LNCaP clone FGC (cell line): ENCODE measurements around the gene MTHFR.
A peak's percentile ranks its signal among the peaks of the same experiment; 100 is the strongest.

Experiments
- DNase-seq: peaks from one replicate; pipeline ENCODE4 v3.0.0-alpha.2; 2011; ENCODE audit warnings: low read depth
- H3K4me3 ChIP-seq: 2 replicates; pipeline ENCODE4 v1.5.1; 2011; ENCODE audit warnings: mild to moderate bottlenecking, low read depth, low read length, control low read depth
- CTCF ChIP-seq: IDR thresholded peaks from 2 replicates; pipeline ENCODE4 v1.5.1; 2012; ENCODE audit warnings: mild to moderate bottlenecking; ENCODE audit not compliant: control insufficient read depth, insufficient read depth; ENCODE audit errors: extremely low read depth

The MTHFR gene

GRCh38 chr1:11847667-11848372 is 42.1 kb upstream of the MTHFR start, which contains the start of gene NPPA:
NPPA (minus strand) TSS chr1:11847783; CDS start chr1:11847684, 99 bp downstream.
- TF ChIP-seq CTCF = no peak
- no peak within 1 kb of the TSS for H3K4me3 ChIP-seq
- DNase-seq = no peak

GRCh38 chr1:11845641-11846335 is 40.0 kb upstream of the MTHFR start:
- TF ChIP-seq CTCF = no peak
- DNase-seq = peak; percentile 3
- no peak overlapping the region for H3K4me3 ChIP-seq

- TF ChIP-seq CTCF = no peak
These were observed 36.6 kb upstream of the MTHFR start for GRCh38 chr1:11842154-11843041.

DNA sequence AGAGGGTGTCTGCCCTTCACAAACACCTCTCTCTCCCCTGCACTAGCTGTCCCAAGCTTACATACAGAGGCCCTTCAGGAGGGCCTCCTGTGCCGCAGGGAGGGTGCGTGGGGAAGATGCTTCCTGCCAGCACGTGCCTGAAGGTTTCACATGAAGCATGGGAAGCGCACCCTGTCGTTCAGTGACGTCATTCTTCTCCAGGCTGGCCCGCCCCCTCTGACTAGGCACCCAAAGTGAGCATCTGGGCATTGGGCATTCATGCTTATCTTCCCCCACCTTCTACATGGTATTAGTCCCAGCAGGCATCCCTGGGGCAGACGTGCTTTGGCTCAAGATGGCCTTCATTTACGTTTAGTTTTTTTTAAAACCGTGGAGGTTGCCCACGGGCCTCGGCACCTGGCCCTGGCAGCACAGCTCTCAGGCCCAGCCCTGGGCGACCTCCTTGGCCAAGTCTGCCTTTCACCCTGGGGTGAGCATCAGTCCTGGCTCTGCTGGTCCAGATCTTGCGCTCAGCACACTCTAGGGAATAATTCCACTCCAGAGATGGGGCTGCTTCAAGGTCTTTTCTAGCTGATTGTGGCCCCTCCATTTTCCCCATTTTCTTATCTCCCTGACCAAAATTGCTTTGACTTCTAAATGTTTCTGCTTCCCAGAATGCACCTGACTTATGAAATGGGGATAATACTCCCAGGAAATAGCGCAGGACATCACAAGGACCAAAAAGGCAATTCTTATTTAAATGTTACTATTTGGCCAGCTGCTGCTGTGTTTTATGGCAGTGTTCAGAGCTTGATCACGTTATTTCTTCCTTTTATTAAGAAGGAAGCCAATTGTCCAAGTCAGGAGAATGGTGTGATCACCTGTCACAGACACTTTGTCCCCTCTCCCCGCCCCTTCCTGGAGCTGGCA is 35.7 kb upstream of the MTHFR start:
- DNase-seq = no peak
- TF ChIP-seq CTCF = no peak
- H3K4me3 ChIP-seq = no peak overlapping the region

More at GRCh38 chr1:11842154-11843041, 36.6 kb upstream of the MTHFR start:
- no peak overlapping the region for H3K4me3 ChIP-seq
- no peak for DNase-seq

DNA sequence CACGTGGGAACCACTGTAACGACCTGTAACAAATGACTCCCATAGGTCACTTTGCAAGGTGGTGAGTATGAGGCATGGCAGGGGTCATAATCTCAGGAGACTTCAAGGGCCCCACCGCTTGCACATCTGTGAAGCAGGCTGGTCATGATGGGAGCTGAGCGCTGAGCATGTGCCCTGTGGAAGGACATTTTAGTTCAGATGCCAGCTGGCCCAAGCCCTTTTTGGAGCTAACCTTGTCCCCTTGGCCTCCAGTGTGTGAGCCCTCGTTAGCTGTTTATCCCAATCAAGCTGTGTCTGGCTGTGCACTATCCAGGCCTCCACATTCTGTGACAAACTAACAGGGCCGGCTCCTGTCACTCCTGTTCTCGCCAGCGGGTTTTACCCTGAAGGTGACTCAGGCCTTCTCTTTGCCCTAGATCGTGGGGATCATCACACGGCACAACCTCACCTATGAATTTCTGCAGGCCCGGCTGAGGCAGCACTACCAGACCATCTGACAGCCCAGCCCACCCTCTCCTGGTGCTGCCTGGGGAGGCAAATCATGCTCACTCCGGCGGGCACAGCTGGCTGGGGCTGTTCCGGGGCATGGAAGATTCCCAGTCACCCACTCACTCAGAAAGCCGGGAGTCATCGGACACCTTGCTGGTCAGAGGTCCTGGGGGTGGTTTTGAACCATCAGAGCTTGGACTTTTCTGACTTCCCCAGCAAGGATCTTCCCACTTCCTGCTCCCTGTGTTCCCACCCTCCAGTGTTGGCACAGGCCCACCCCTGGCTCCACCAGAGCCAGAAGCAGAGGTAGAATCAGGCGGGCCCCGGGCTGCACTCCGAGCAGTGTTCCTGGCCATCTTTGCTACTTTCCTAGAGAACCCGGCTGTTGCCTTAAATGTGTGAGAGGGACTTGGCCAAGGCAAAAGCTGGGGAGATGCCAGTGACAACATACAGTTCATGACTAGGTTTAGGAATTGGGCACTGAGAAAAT is 34.3 kb upstream of the MTHFR start:
- no peak overlapping the region for H3K4me3 ChIP-seq
- TF ChIP-seq CTCF = no peak

More for the DNA sequence above, 34.3 kb upstream of the MTHFR start:
- no peak for DNase-seq
